Measurements from ENCODE around the gene REG1A. TPM values are rescaled to one million over a fixed set of nuclear protein-coding genes. Genes with fewer than 3 reads are reported as not detected.

REG1A gene
- total RNA-seq, 1 donor = 0.31 TPM

- H3K4me1 ChIP-seq (ENCODE audit: insufficient read depth, low read length) = no peaks in the 10 kb centered on the region
- no peaks in the 10 kb centered on the region for H3K9me3 ChIP-seq (ENCODE audit: low read depth, low read length)
- no peak overlapping the region for H3K4me3 ChIP-seq (ENCODE audit: low read length)
- H3K27me3 ChIP-seq (ENCODE audit: insufficient read depth, low read length) = no peaks in the 10 kb centered on the region
Observed at GRCh38 chr2:79162132-79162531, 41.8 kb downstream of the REG1A start.

GRCh38 chr2:79162801-79163200 is 42.5 kb downstream of the REG1A start:
- H3K9me3 ChIP-seq (ENCODE audit: low read depth, low read length) = no peaks in the 10 kb centered on the region
- no peaks in the 10 kb centered on the region for H3K27me3 ChIP-seq (ENCODE audit: insufficient read depth, low read length)
- no peak overlapping the region for H3K4me3 ChIP-seq (ENCODE audit: low read length)
- H3K4me1 ChIP-seq (ENCODE audit: insufficient read depth, low read length) = no peaks in the 10 kb centered on the region

GRCh38 chr2:79171348-79171958 is 51.2 kb downstream of the REG1A start:
- Histone ChIP-seq H3K4me1 (ENCODE audit: insufficient read depth, low read length) (no peaks in the 10 kb centered on the region), H3K9me3 (ENCODE audit: low read depth, low read length) (no peaks in the 10 kb centered on the region), H3K27me3 (ENCODE audit: insufficient read depth, low read length) (no peaks in the 10 kb centered on the region), H3K4me3 (ENCODE audit: low read length) (no peak overlapping the region)

Other genes starting within 250 kb of the REG1A start
- not detected for gene REG3G, start 94.8 kb upstream of the REG1A start, total RNA-seq
- not detected for gene REG1B, start 32.5 kb upstream of the REG1A start, total RNA-seq
- gene REG3A, start 39.3 kb downstream of the REG1A start, total RNA-seq = not detected

All from mononuclear cell (primary cell).